ENCODE results near the gene SYTL3.

The SYTL3 gene

DNA sequence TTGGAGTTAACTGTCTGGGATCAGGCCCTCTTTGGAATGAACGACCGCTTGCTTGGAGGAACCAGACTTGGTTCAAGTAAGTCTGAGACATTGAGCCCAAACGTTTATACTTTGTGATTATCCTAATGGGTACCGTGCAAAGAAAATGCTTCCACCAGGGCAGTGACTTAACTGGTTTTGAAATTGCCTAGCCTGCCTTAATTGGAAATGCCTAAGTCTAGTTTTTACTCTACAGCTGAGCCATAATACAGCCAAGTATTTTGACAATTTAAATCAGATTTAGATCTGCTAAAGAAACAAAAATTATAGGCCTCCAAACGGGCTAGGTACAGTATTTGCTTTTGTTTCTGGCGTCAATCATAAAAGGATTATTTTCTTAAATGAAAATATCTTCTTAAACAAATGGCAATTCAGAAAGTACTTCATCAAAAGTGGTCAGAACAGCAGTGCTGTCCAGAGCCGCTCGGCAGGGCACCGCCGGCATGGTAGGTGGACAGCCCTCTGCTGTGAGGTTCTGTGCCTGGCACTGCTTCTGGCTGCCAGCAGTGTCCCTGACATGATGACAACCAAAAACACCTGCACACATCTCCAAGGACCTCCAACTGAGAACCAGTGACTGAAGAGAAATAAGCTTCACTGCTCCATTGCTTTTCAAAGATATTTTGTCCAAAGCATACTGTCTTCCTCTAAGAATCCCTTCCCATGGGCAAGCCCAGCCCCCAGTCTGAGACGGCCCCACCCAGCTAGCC is 113.8 kb downstream of the SYTL3 start:
- peak; percentile 95 for FAIRE-seq

DNA sequence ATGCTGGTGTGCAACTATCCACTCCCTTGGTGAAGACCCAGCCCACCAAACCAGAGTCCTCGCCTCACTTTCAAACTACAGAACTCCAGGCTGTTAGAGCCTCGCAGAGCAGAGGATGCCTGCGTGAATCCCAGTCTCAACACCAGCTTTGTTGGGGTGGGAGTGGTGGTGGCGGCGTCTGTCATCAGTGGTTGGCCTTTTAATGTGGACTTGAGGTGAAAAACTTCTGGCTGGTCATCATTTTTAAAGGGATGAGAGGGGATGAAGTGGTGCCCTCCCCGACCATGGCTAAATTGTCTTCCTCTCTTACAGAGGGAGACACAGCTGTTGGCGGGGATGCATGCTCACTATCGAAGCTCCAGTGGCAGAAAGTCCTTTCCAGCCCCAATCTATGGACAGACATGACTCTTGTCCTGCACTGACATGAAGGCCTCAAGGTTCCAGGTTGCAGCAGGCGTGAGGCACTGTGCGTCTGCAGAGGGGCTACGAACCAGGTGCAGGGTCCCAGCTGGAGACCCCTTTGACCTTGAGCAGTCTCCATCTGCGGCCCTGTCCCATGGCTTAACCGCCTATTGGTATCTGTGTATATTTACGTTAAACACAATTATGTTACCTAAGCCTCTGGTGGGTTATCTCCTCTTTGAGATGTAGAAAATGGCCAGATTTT is 114.5 kb downstream of the SYTL3 start:
- FAIRE-seq, result peak; percentile 76

DNA sequence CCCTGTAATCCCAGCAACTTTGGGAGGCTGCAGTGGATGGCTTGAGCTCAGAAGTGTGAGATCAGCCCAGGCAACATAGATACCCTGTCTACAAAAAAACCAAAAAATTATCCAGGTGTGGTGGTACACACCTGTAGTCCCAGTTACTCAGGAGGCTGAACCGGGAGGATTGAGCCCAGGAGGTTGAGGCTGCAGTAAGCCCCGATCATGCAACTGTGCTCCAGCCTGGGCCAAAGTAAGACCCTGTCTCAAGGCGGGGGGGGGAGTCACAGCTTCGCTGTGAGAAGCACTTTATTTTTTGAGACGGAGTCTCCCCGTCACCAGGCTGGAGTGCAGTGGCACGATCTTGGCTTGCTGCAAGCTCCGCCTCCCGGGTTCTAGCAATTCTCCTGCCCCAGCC is 115.1 kb downstream of the SYTL3 start:
- no peak for FAIRE-seq

DNA sequence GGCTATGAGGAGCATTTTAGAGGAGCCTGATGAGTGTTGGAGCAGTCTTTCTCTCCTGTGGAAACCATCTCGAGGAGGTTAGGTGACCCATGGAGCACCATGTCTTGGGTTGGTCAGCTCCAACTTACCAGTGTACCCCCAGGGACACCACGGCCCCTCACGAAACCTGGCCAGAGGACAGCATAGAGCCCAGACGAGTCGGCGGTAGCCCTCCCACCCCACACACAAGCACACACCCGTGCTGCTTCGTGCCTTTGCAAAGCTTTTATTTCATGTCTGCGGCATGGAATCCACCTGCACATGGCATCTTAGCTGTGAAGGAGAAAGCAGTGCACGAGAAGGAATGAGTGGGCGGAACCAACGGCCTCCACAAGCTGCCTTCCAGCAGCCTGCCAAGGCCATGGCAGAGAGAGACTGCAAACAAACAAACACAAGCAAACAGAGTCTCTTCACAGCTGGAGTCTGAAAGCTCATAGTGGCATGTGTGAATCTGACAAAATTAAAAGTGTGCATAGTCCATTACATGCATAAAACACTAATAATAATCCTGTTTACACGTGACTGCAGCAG is 115.7 kb downstream of the SYTL3 start:
- no peak for FAIRE-seq

DNA sequence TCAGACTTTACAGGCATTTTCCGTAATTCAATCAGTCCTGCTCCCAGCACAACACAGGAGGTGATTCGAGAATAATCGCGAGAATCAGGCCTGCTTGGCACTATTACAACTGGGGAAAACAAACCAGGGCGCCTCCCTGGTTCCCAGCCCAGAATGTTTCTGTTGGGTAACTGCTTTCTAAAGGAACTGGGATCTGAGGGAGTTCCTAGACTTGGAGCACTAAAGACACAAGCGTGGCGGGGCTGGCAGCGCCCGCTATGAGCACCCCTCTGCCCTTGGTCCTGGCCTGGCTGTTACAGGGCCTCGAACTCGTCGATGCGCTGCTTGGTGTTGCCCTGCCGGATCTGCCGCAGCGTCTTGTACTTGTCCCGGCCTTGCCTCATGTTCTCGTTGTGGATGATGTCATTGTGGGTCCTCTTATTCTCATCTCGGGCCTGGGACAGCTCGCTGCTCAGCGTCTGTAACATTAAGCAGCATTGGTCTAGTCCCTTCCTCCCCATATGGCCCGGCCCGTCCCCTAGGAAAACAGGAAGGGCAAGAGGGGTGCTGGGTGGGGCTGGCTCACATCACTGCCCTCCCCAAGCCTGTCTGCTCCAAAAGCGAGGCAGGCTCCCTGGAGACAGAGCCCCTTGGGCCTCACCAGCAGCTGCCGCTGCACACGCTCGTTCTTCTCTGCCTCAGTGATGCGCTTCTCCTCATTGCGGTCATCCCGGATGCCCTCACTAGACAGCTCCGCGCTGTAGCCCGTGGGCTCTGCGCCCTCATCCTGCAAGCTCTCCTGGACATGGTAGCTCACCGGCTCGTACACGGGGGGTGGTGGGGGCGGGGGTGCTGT is 117.0 kb downstream of the SYTL3 start:
- peak; percentile 63 for FAIRE-seq

DNA sequence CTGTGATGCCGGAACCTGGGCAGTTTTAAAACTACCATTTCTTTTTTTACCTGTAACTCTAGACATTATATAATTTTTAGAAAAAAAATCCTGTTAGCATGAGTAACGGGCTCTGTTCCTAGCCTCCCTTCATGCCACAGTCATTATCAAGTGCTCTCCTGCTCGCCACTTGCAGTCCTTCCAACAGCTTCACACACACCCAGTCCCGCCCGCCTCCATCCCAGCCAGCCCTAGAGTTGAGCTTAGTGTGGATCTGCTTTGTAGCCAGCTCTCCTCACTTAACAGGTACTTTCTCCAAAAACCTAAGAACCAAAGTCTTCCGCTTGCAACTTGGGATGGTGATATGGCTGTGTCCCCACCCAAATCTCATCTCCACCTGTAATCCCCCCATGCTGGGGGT is 117.9 kb downstream of the SYTL3 start:
- FAIRE-seq, result no peak

DNA sequence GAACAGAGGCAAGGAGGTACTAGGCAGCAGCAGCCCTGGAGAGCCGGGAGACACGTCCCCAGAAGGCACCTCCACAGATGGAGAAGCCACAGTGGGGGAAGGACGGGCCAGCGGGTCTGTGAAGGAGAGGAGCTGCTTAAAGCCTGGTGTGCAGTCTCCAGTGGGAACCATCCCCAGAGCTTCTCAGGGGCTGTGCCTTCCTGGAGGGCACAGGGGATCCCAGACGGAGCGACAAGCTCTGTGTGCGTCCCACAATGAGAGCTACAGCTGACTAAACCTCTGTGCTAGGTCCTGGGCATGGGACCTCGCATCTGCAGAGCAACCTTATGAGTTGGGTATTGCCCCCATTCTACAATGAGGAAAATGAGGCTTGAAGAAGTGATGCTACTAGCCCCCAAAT is 118.6 kb downstream of the SYTL3 start:
- FAIRE-seq, result no peak

DNA sequence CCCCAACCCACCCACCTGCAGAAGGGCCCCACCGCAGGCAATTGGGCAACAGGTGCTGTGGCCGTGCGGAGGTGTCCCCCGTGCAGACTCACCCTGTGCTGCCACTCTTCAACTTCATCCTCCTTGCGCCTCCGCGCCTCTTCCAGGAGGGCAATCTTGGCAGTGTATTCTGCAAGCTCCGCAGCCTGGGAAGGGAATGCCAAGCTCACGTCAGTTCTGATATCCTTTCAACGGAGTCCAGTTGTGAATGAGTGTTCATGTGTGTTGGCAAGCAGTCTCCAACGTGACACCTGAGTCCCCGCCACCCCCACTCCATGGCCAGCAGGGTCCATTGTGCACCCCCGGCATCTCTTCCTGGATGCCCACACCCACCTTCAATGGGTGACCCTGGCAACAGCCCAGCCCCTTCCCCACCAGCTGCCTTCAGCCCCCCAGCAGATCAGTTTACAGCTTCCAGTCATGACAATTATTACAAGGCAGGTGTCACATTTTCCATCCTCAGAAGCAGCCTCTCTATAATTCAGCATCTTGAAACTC is 119.4 kb downstream of the SYTL3 start:
- no peak for FAIRE-seq

DNA sequence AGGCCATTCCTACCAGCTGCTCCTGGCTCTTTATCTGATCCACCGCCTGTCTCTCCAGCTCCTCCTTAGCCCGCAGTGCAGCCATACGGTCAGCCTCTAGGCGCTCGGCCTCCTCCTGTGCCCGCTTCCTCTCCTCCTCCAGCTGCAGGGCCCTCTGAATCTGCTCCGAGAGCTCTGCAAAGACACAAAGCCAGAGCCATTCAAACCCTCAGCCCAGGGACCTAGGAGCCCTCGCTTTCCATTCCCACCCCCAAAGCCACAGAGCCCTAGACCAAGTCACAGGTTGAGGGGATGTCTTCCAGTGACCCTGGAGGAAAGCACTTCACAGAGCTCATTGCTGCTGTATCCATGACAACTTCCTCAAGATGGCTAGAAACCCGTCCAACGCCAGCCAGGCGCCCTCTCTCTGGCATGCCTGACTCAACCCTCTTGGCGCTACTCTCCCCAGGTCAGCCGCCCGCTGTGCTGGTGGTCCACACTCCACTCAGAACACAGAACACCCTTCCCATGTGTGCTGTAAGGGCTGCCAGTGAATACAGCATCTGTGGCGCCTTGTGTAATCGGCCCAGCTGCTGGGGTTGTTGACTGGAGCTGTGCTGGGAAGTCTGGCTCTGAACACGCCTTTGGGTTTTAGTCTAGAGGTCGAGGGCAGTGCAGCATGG is 120.0 kb downstream of the SYTL3 start:
- FAIRE-seq, result no peak

DNA sequence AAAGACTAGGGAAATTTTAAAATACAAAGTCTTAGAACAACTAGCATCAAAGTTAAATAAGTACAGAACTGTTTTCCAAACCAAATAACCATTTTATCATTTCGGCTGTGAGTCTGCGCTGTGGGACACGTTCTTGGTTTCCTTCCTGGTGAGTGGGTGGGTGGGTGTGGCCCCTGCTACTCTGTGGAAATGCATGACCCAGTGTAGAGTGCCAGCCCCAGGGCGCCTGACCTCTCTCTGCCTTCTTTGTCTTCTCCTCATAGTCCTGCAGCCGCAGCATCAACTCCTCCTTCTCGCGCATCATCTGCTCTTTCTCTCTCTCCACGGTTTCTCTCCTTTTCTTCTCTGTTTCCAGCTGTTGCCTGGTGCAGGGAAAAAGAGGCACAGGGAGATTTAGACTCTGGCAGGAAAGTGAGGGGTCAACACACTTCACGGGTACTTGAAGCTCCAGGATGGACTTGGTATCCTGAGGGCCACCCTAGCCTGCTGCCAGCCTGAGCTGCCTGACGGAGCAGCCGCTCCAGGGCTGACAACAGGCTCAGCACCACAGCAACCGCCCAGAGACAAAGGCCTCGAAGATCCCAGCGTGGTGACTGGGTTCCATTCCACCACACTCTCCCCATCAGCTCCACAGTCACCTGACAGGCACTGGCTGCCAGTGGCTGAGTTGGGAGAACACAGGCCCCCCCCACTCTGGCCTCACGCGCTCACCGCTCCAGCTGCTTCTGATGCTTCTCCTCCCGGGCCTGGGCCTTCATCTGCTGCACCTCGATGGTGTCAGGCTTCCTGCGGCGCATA is 120.9 kb downstream of the SYTL3 start:
- FAIRE-seq, result no peak

DNA sequence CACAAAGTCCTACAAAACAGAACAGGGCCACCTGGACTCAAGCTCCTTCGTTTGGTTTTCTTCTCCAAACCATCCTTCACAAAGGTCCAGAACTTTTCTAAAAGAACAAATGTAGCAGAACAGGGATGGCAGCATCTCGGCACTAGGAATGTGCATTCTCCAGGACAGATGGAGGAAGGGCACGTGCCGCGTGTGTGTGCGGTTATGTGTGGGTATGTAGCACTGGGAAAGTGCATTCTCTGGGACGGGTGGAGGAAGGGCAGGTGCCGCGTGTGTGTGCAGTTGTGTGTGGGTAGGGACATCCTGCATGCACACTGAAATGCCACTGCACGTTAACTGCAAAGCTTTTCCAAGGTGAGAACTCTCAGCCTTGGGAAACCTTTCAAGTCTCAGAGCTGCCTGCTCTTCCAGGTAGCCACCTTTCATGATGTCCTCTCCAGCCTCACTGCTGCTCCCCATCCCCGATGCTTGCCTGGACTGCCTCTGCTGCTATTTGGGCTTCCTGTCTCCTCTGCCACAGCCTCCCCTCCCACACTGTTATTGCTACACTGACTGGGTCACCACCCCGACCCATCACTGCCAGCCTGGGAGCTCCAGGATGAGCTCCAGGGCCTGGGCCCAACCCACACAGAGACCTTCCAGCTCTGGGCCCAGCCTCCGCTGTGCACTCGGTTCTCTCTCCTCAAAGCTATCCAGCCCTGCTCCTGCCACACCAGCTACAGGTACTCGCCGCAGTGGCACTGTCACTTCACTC is 121.7 kb downstream of the SYTL3 start:
- no peak for FAIRE-seq

DNA sequence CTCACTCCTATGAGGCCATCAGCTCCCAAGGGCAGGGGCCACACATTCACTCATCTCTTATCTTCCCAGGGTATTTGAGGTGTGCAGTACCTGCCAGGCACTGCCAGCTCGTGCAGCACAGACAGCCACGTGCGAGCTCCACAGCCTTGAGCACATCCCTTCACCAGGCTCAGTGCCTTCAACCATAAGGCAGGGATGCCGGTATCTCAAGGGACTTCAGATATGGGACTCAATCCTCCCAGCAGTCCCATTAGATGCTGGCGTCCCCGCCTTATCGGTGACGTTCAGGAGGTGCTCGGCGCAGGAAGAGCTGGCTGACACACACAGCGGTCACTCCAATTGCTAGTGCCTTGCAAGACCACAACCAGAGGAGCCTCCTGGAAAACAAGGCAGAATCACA is 122.3 kb downstream of the SYTL3 start:
- no peak for FAIRE-seq

DNA sequence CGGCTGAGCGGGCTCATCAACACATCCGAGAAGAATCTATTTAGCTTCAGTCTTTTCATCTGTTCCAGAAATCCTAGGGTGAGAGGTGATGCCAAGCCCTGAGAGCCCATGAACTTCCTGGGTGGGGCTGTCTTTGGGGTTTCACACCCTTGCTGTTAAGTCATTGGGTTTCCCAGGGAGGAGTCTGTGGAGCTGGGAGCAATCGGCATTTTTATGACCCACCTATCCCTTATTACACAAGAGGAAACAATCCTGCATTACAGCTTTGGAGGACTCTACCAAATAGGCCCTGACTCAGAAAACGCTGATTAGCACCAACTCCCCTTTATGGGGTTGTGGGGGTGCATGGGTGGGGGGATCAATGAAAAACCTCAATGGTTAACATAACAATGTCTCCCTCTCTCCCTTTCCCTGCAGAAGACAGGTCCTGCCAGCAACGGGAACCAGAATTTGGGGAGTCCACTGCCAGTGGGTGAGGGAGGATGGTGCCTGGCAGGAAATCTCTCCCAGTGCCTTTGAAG is 123.1 kb downstream of the SYTL3 start:
- FAIRE-seq, result no peak

DNA sequence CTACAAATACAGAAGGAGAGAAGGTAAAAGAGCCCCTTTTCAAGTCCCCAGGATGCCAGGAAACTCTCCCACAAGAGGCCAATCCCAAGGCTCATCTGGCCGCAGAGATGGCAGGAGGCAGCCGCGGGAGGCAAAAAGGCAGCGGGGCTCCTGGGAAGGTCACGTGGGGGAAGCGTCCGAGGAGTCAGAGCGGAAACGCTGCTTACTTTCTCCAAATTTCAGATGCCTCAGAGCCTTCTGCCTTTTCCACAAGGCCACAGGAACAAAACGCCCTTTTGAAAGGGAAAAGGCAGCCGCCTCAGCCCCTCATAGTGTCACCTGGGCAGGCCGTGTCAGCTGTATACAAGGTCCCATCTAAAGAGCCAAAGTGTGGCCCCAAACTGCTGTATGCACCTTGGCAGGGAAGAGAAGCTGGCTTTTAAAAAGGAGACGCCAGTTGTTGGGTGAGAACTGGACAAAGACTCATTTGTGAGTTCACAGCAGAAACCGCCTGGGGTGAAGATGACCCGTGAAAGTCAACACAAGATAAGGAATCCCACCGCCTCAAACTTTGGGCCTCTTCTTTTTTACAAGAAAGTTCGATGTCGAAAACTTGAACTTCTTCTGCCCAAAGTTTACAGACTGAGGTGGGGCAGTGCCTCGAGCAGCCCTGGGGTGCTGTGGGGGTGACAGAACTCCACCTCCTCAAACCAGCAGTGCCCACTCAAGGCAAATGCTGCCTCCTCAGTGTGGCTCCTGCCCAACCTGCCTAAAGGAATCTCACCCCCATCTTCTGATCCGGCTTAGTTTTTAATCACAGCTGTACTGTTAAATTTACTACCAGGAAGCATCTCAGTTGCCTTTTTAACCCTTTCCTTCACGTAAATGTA is 124.0 kb downstream of the SYTL3 start:
- no peak for FAIRE-seq

DNA sequence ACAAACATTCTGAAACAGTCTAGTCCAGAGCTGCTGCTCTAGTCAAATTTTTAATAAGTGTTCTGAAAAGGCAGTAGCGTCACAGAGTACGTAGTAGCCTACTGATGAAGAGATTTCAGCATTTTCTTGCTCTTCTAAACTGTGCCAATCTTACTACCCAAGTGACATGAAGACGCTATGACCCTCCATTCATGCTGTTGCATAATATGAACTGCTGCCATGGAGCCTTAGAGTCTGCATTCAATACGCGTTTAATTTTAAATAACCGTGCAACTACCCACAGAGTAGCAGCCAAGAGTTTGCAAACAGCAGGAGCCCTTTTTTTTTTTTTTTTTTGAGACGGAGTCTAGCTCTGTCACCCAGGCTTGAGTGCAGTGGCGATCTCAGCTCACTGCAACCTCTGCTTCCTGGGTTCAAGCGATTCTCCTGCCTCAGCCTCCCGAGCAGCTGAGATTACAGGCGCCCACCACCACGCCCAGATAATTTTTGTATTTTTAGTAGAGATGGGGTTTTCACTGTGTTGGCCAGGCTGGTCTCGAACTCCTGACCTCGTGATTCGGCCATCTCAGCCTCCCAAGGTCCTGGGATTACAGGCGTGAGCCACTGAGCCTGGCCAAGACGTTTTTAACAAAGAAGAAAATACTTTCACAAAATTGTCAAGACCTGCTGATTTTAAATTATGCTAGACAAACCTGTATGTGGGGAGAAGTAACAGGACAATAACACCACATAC is 125.0 kb downstream of the SYTL3 start:
- FAIRE-seq, result no peak

DNA sequence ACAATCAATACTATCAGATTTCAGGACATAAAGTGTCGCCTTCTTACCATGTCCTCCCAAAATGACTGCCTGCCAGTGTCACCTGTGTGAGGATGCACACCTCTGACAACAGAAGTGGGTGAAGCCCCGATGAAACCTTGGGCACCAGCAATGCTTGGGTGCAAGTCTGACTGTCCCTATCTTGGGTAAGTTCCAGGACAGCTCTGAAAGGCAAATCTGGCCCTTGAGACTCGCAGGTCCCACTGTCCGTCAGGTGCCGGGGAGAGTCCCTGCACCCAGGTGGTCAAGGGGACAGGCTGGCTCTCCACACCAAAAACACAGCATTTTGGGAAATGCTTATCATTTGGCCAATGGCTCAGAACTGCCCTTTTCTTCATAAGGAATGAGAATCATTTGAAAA is 126.0 kb downstream of the SYTL3 start:
- no peak for FAIRE-seq

DNA sequence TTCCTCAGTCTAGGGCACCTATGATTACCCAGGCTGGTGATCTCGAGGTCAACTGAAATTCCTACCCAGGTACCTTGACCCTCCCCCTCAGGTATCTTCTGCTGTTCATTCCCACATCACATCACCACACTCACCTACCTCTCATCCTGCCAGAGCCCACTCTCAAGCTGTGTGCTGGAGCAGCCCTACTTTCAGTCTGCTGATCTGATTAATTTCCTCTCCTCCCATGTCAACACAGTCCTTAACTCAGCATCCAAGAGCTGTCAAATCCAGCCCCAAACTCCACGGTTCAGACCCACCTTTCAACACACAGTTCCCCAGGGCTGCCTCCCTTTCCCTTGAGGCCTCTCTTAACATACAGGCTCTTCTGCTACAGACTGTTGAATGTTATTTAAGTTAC is 126.9 kb downstream of the SYTL3 start:
- FAIRE-seq, result no peak

DNA sequence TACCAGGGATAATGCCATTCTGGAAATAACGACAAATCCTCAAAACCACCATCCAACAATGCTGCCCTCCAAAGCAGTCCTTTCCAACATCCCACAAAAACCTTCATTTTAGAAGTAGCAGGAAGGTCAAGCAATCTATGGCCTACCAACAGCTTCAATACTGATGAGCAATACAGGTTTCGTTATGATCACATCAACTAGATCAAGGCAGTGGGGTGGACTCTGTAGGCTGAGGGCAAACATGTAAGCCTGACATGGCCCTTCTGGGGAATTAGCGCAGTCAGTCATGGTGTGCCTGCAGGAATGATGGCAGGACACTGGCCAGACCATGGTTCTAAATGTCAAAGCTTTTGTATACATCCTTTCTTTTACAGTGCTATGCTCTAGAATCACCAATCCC is 127.7 kb downstream of the SYTL3 start:
- FAIRE-seq, result no peak

DNA sequence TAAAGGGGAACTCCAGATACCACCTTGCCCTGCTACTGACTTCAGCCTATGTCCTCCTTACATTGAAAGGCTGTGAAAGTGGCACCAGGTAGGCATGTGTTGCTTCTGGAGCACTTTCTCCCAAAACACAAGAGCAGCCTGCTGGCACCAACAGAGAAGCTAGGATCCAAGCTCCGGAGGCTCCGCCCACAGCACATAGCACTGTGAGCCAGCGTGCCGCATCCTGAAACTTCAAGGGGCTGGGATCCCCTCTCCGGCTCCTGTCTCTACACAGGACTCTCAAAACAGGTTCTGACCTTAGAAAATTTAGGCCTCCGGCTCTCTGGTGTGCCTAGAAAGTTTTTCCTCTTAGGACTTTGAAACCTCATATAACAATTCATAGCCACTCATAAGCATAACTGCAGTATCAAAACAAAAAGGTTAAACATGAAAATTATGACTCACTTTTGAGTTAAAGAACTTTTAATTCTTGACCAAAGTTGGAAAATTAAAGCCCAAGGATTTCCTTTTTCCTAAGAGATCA is 128.2 kb downstream of the SYTL3 start:
- no peak for FAIRE-seq
